AG08395 (cell line): ENCODE measurements around the gene ATG3.
"Not testable (repeated sequence)": the region's sequence is repeated elsewhere in the genome, so short reads cannot be mapped to it uniquely, and the experiment has no call there.

Source experiments
- DNase-seq: peaks from one replicate; pipeline ENCODE4 v3.0.0; 2012; ENCODE audit warnings: mixed read lengths, low spot score

The ATG3 gene

DNA sequence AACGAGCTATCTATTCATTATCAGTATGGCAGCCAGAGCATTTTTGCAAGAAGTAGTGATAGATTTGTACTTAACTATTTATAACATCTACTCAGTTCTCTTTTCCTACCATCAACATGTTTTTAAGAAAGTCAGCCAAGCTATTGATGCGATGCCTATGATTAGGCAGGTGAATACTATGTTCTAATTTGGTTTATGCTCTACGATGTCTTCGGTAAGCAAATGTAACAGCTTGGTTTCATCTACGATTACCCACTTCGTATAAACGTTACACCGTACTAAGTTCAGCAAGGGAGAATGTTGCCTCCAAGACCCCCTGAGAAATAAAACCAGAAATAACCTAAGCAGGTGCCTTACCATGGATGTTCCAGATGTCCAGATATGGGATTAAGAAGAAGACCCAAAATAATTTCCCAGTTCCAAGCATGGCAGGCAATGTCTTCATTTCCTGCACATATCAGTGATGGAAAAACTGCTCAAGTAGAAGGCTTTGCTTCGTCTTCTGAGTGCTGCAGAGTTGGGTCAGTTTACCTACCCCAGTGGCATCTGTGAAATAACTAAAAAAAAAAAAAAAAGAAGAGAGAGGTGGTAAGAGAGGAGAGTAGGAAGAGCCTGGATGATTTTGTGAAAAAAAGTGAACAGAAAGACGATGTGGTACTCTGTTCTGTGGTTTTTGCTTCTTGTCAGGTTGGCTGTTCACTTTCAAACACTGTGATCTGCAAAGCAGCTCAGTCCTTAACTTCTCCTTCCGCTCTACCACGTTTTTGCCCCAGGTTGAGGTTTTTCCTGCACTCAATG is 62.6 kb downstream of the ATG3 start, which contains the start of gene BTLA:
TSS of gene BTLA (minus strand) at position 559 of the 798 bp plus-strand sequence. CDS start at position 445, 114 bp downstream.
- DNase-seq, result no peak

GRCh38 chr3:112497897-112498548 is 63.7 kb downstream of the ATG3 start:
- DNase-seq, result no peak

DNA sequence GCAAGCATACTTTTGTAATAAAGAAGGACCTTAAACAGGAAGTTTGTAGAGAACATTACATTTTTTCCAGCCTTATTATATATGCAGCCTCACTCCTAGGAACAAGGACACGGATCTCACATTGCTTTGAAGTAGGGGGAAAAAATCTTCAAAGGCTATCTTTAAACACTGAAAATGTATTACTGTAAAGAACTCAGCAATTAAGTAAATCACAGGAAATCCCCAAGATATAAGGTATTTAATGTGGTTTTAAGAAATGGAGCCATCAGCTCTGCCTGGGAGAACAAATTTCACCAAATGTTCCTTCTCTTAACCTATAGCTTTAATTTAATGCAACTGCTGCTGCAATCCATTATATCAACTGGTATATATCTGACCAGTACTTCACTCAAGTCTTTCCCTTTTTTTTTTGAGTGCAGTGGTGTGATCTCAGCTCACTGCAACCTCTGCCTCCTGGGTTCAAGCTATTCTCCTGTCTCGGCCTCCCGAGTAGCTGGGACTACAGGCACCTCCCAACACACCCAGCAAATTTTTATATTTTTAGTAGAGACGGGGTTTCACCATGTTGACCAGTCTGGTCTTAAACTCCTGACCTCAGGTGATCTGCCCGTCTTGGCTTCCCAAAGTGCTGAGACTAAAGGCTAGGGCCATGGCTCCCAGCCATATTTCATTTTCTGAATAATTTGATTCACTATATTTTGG is 65.2 kb downstream of the ATG3 start:
- no peak for DNase-seq

DNA sequence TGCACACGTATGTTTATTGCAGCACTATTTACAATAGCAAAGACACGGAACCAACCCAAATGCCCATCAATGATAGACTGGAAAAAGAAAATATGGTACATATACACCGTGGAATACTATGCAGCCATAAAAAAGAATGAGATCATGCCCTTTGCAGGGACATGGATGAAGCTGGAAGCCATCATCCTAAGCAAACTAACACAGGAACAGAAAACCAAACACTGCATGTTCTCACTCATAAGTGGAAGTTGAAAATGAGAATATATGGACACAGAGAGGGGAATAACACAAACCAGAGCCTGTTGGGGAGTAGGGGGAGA is 67.4 kb downstream of the ATG3 start:
- DNase-seq, result not testable (repeated sequence)

DNA sequence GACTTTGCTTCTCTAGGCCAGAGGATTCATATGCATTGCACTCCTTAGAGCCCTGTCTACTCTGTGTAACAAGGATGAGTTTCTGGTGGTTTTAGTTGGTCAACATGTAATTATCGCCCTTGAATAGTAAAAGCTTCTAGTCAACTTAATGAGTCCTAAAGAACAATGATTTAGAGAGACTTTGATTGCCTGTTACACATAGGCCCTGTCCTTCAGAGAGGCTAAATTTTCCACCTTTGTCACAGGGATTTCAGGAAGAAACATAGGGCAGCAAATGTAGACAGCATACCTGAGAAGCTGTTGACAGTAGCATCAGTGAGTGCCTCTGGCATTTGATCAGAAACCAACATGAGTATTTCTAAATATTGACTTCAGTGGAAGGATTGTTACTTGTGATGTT is 69.6 kb downstream of the ATG3 start:
- no peak for DNase-seq

DNA sequence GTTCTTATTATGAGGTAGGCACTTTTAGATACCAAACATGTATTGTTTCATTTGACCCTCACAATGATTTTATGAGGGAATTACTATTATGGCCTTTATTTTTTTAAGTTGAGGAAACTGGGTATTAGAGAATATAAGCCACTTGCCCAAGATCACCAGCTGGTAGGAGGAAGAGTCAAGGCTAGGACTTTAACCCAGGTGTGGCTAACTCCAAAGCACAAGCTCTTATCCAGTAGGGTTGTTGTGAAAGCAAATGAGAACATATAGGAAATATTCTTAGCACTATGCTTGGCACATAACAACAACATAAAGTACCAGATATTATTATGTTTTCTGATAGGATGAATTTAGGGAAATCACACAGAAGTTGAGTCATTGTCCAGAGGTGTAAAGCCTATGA is 70.4 kb downstream of the ATG3 start:
- no peak for DNase-seq

DNA sequence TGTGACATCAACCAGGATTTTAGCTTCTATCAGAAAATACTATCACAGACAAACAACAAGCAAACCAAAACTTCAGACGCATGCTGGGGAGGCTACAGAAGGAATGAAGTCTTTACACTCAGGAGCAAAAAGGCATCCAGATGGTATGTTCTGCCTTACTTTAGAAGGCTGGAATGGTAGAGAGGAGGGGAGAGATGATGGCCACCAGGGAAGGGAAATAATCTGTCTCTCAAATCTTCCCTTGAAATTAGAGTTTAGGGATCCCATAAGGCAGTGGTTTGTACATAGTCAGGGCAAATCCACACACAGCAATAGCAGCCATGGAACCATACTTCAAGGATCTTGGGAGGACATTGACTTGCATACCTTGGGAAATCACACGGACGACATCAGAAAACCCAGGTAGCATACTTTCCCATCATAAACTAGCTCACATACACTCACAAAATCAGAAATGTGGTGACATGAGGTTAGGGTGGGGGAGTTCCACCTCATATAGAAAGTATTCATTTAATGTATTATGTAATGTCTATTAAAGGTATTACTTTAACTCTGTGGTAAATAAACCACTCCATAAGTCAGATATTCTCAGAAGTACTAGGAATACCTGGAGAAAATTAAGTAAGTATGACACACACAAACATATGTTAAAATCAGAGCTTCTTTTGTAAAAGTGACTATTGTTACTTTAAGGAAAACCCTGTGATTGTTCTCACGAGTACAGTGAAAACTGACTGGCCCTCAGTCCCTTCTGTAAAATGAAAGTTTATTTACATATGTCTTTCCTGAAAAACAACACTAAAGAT is 71.9 kb downstream of the ATG3 start:
- DNase-seq, result no peak

DNA sequence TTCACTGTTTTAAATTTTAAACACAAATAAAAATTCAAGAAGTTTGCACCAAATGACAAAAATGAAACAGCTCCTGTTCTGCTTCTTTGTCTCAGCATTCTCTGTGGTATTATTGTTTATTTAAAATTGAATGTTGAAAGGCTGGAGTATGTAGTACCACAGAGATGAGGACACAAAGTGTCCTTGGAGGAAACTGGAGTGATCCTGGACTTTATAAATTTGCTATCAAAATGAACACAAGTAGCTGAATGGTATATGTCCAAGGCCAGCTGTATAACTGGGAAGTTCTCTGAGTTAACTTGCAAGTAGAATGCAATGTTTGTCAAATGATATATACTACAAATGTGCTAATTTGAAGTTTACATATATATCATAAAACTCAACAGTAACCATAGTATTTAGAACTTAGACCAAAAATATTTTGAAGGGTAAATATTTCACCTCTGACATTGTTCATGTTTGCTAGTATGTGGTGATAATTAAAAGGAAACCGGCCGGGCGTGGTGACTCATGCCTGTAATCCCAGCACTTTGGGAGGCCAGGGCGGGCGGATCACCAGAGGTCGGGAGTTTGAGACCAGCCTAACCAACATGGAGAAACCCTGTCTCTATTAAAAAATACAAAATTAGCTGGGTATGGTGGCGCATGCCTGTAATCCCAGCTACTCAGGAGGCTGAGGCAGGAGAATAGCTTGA is 74.8 kb downstream of the ATG3 start:
- DNase-seq, result no peak

- DNase-seq, result no peak
Observed at GRCh38 chr3:112484352-112484751, 77.4 kb downstream of the ATG3 start.

DNA sequence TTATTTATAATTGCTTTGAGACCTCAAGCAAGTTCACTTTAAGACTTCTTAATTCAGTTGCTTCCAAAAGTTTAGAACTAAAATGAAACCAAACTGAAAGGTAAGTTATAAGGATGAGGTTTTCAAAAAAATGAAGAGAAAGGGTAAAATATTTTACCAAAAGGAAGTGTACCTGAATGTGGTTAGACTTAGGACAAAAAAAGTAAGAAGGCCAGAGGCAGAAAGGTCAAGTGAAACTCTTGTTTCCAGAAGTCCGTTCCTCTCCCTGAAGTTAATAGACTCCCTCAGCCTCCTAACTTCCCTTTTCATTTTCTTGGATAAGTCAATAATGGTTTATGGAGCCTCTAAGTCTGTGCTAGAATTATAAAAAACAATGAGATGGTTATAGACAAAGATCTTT is 79.1 kb downstream of the ATG3 start:
- no peak for DNase-seq
